H7 (cell line): ENCODE results near the gene SIRPB2. TPM values are rescaled to one million over a fixed set of nuclear protein-coding genes. Genes with fewer than 3 reads are reported as not detected.
"Not testable (repeated sequence)": the region's sequence is repeated elsewhere in the genome, so short reads cannot be mapped to it uniquely, and the experiment has no call there.

ENCODE experiments used
- DNase-seq: peaks from one replicate; pipeline ENCODE4 v3.0.0; 2012
- H3K27me3 ChIP-seq: 2 replicates; pipeline ENCODE4 v1.6.0; 2011; ENCODE audit warnings: mild to moderate bottlenecking, low read length; ENCODE audit not compliant: control insufficient read depth, insufficient read depth
- H3K36me3 ChIP-seq: replicated peaks from 2 replicates; pipeline ENCODE4 v1.5.1; 2011; ENCODE audit warnings: low read length; ENCODE audit not compliant: control insufficient read depth, insufficient read depth
- H3K4me3 ChIP-seq: 2 replicates; pipeline ENCODE4 v1.5.1; 2011; ENCODE audit warnings: low read depth, mild to moderate bottlenecking, control low read depth, low read length, moderate library complexity; ENCODE audit not compliant: insufficient read depth
- total RNA-seq: library from RNA; depleted of rRNA; stranded (reverse); fragments of >200 nt; shearing (Covaris generic); gene quantifications from 2 replicates; pipeline ENCODE4 v1.2.3, GENCODE V29; 2014

Gene SIRPB2
- total RNA-seq, 1 experiment from 2014 or later: not detected

DNA sequence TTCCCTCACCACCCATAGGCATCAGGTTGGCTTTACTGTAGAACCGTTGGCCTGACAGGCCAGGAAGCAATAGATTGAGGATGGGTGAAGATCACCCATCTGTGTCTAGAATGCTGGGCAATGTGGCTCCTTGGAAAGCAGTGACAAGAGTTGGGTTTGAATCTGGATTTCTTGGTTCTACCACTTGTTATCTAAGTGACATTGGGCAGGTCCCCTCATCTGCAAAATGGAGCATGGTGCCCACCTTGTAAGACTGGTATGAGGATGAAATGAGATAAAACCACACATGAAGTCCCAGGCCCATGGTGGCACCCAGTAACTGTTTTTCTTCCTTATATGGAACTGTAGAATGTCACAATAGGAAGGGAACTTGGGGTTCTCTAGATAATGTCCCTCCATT is 22.6 kb upstream of the SIRPB2 start:
- Histone ChIP-seq H3K4me3 (no peak overlapping the region), H3K27me3 (peaks cover 2% of the 10 kb centered on the region; the same call in 1 of the 2 replicates), H3K36me3 (no peaks in the 10 kb centered on the region)
- DNase-seq: no peak

DNA sequence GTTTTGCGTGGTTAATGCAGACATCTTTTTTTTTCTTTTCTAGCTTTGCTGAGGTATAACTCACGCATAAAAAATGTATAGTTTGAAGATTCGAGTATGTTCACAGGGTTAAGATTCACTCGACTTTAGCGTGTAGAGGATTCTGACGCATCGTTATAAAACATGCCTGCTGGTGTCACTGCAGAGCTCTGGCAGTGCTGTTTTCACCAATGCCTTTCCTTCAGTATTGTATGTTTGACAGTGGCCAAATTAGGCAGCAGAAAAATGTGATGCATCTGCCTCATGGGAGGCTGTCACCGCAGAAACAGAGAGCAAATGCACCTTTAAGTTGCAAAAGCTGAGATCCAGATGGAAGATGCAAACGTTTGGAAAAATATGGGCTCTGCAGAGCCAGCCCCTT is 18.0 kb upstream of the SIRPB2 start:
- no peak for DNase-seq
- Histone ChIP-seq H3K36me3 (no peaks in the 10 kb centered on the region), H3K27me3 (peaks cover 2% of the 10 kb centered on the region; the same call in 1 of the 2 replicates), H3K4me3 (no peak overlapping the region)

DNA sequence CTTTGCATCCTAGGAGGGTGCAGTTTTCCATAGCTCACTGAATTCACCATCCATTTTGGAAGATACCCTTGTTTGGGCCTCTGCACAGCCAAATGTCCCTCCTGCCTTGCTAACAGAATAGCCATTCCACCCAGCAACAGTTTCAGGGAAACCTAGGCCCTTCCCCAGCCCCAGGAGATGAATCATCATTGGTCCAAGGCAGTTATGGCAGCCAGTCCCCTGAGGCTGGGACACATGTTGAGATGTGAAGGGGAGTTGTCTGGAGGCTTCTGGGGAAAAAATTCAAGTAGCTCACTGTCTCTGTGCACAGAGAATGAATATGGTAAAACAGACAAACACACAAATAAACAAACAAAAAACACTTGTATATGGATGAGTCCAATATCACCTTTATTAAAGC is 17.4 kb upstream of the SIRPB2 start:
- Histone ChIP-seq H3K4me3 (no peak overlapping the region), H3K27me3 (peaks cover 2% of the 10 kb centered on the region; the same call in 1 of the 2 replicates), H3K36me3 (no peaks in the 10 kb centered on the region)
- DNase-seq: no peak

DNA sequence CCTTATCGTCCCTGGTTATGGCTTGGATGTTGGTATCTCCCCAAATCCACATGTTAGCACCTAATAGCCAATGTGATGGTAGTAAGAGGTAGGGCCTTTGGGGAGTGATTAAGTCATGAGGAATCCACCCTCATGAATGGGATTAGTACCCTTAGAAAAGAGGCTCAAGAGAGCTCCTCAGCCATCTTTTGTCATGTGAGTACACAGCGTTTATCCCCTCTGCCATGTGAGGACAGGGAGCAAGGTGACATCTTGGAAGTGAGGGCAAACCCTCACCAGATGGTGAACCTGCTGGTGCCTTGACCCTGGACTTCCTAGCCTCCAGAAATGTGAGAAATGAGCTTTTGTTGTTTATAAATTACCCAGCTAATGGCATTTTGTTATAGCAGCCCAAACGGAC is 16.1 kb upstream of the SIRPB2 start:
- DNase-seq: no peak

DNA sequence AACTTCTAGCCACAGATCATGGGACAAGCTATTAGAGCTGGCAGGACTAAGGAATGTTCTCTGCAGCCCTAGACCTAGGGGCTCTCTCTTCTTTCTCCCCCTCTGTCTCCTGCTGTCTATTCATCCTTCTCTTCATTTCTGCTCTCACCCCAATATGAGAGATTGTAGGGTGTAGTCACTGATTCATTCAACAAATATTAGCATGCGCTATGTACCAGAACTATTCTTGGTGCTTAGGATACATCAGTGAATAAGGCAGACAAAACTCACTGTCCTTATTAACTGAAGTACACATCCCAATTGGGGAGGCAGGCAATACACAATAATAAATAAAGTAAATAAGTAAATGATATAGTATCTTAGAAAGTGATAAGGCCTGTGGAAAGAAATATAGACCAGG is 14.7 kb upstream of the SIRPB2 start:
- no peaks in the 10 kb centered on the region for H3K36me3 ChIP-seq

More for the DNA sequence above, 16.1 kb upstream of the SIRPB2 start:
- Histone ChIP-seq H3K36me3 (no peaks in the 10 kb centered on the region), H3K27me3 (peaks cover 2% of the 10 kb centered on the region; the same call in 1 of the 2 replicates), H3K4me3 (no peak overlapping the region)

DNA sequence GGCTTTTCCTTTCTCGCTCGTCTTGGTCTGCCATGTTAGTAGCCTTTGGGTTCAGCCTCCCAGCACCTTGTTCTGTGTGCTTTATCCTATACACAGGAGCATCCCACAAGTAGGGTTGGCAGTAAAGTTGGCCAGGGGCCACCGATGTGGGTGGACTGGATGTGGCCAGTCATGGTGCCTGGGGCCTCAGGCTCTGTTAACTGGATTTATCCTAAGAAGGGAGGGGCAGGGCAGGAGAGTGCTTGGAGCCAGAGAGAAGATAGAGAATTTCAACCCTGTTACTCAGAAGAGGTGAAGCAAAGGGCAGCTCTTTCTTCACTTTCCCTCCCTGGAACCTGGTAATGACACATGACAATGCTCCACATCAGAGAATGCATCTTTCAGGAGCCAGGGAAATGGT is 14.1 kb upstream of the SIRPB2 start:
- Histone ChIP-seq H3K36me3 (no peaks in the 10 kb centered on the region), H3K4me3 (no peak overlapping the region), H3K27me3 (no peaks in the 10 kb centered on the region; the same call in 1 of the 2 replicates)
- no peak for DNase-seq

More for the DNA sequence above, 14.7 kb upstream of the SIRPB2 start:
- DNase-seq: no peak
- Histone ChIP-seq H3K27me3 (peaks cover 2% of the 10 kb centered on the region; the same call in 1 of the 2 replicates), H3K4me3 (no peak overlapping the region)

DNA sequence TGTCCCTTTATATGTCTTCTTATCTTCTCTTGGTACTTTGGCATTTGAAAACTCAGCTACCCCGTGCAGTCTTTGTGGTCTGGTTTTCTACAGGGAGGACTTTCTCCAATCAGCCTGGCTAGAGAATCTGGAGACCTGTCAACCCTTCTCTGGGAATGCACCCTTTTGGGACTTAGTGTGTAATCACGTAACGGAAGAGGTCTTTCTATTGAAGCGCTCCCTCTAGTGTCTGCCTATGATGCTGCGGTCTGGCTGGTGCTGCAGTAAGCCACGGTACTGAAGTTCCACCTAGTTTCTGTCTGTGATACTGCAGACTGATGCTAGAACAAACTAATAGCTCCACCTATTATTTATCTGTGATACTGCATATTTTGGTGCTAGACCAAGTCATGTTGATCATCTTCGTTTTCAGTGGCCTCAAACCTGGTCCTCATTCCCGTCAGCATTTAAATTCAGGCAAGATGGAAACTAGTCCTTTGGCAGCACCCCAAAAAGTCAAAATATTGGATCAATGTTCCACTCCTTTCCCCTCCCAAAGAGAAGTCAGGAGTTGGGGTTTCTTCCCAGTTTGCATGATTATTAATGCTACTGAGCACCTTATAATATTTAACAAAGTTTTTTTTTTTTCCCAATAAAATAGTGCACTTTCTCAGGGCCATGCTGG is 12.5 kb upstream of the SIRPB2 start:
- DNase-seq: peak; percentile 69
- Histone ChIP-seq H3K4me3 (no peak overlapping the region), H3K27me3 (no peaks in the 10 kb centered on the region; the same call in 1 of the 2 replicates), H3K36me3 (no peaks in the 10 kb centered on the region)

DNA sequence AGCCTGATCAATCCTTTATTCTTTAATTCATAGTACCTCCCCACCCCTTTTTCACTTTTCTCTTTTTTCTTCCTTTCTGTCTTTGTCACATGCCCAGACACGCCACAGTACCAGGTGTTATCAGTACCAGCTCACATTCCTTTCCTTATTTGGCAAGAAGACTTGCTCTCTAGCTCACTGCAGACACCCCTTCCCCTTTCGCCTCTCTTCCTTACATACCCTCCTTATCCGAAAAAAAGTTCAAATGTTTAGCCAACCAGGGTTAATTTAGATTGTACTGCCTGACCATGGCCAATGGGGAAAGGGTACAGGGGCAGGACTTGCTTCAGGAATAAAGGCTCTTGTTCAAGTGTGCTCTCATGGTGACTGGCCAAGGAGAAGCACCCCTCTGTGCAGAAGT is 9.3 kb upstream of the SIRPB2 start:
- H3K27me3 ChIP-seq: no peaks in the 10 kb centered on the region; the same call in 1 of the 2 replicates
- H3K36me3 ChIP-seq: no peaks in the 10 kb centered on the region
- no peak overlapping the region for H3K4me3 ChIP-seq
- DNase-seq: no peak

DNA sequence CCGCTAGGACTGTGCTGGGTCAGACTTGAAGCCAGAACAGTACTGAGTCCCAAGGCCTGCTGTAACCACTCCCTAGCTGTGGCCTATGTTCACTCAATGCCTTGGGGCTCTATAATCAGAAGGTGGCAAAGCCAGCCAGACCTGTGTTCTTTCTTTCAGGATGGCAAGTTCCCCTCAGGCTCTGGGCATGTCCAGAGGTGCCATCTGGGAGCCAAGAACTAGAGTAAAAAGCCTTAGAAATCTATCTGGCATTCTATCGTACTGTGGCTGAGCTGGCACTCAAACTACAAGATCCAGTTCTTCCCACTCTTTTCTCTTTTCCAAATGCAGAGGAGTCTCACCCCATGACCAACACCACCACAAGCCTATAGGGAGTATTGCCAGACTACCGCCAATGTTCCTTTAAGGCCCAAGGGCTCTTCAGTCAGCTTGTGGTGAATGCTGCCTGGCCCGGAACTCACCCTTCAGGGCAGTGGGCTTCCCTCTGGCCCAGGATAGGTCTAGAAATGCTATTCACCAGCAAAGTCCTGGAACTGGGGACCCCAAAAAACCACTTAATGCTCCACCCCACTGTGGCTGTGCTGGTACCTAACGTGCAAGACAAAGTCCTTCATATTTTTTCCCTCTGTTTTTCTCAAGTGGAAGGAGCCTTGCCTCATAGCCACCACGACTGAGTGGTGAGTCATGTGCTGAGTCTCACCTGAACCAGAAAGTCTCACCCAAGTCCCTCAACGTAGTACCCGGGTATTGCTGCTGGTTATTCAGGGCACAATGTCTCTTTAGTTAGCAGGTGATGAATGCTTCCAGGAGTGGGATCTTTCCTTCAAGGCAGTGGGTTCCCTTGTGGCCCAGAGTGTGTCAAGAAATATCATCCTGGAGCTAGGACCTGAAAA is 8.6 kb upstream of the SIRPB2 start:
- Histone ChIP-seq H3K27me3 (no peaks in the 10 kb centered on the region; the same call in 1 of the 2 replicates), H3K4me3 (no peak overlapping the region), H3K36me3 (no peaks in the 10 kb centered on the region)
- no peak for DNase-seq

DNA sequence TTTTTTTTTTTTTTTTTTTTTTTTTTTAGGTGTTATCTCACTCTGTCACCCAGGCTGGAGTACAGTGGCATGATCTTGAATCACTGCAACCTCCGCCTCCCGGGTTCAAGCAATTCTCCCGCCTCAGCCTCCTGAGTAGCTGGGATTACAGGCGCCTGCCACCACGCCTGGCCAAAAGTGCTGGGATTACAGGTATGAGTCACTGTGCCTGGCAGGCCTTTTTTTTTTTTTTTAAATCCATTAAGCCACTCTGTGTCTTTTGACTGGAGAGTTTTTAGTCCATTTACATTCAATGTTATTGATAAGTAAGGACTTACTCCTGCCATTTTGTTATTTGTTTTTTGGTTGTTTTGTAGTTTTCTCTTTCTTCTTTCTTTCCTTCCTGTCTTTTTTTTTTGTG is 6.2 kb upstream of the SIRPB2 start:
- not testable (repeated sequence) for DNase-seq, H3K4me3 ChIP-seq, H3K36me3 ChIP-seq, H3K27me3 ChIP-seq

DNA sequence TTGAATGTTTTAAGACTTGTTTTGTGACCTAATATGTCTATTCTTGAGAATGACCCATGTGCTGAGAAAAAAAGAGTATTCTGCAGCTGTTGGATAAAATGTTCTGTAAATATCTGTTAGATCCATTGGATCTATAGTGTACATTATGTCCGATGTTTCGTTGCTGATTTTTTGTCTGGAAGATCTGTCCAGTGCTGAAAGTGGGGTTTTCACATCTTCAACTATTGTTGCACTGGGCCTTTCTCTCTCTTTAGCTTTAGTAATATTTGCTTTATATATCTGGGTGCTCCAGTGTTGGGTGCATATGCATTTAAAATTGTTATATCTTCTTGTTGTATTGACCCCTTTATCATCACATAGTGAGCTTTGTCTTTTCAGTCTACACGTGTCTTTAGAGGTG is 5.7 kb upstream of the SIRPB2 start:
- DNase-seq: no peak
- H3K27me3 ChIP-seq: no peaks in the 10 kb centered on the region; the same call in 1 of the 2 replicates
- H3K36me3 ChIP-seq: no peaks in the 10 kb centered on the region
- H3K4me3 ChIP-seq: no peak overlapping the region

DNA sequence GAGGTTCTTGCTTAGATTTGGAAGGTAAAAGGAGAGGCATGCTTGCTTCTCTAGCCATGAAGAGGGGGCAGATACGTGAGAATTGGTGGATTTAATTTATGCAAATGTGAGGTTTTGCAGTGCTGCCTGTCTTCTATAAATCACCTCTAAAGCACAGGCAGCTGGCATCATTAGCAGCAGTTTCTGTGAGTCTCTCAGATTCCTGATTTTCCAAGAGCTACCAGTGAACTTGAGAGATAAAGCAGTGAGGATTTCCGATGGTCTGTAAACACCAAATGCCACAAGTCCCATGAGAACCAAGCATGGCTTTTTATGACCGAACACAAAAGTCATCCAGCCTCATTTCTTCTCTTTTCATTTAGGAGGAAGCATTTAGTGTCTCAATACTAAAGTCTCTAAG is 3.2 kb upstream of the SIRPB2 start:
- no peak for DNase-seq
- Histone ChIP-seq H3K27me3 (no peaks in the 10 kb centered on the region; the same call in 1 of the 2 replicates), H3K36me3 (no peaks in the 10 kb centered on the region), H3K4me3 (no peak overlapping the region)

DNA sequence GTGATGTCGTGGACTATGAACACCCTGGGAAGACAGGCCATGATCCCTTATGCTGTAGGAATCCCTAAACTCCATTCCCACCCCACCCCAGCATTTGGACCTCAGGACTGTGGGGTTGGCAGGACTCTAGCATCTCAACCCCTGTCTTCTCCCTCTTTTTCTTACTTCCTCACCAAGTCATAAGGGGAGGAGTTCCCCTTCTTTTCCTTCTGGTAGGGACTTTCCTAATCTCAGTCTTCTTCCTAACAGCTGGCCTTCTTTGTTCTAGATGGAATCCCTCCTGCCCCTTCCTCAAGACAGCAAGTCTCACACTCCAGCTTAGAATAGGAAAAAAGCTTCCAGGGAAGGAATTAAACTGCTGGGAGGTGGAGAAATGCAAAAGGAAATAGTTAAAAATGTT is 2.3 kb upstream of the SIRPB2 start:
- H3K36me3 ChIP-seq: no peaks in the 10 kb centered on the region
- no peak overlapping the region for H3K4me3 ChIP-seq
- DNase-seq: no peak
- no peaks in the 10 kb centered on the region; the same call in 1 of the 2 replicates for H3K27me3 ChIP-seq

DNA sequence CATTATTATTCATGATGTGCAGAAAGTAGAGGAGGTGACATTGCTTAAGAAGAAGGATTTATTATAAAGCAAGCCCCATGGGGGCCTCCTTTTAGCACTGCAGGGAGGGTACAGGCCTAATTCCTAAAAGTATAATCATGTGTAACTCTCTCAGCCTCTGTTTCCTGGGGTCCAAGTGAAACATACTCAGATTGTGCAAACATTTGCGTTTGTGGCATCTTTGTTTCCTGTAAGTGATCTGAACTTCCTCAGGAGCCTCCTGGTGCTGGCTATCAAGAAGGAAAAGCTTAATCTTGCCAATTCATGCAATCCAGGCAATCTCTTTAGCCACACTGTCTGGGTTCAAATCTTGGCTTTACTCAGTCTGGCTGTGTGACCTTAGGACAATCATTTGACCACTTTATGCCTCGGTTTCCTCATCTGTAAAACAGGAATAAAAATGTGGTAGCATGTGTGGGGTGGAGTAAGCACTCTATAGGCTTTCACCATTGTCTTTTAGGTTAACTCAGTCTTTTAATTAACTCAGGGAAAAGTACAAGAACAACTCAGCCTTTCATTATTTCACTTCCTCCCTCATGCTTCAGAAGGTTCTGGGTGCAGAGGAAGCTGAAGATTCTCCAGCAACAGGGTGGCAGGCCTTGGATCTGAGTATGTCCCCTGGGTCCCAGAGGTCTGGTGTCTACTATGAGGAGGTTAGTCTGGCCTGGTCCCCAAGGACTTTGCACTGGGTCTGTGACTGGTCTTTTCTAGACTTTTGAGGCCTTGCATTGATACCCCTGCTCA is 831 bp upstream of the SIRPB2 start:
- no peak for DNase-seq
- H3K4me3 ChIP-seq: no peak overlapping the region

More for the DNA sequence above, 831 bp upstream of the SIRPB2 start:
- no peaks in the 10 kb centered on the region; the same call in 1 of the 2 replicates for H3K27me3 ChIP-seq
- no peaks in the 10 kb centered on the region for H3K36me3 ChIP-seq
